Measurements from ENCODE around the gene SYNJ2.
A peak's percentile ranks its signal among the peaks of the same experiment; 100 is the strongest.
"Not testable (repeated sequence)": the region's sequence is repeated elsewhere in the genome, so short reads cannot be mapped to it uniquely, and the experiment has no call there.

SYNJ2 gene

GRCh38 chr6:157981395-157982101 is at the start of gene SYNJ2:
Gene SYNJ2, plus strand, starts transcription at chr6:157981863. Its CDS starts 99 bp downstream, at chr6:157981962.
- DNase-seq (ENCODE audit: low read depth): peak; percentile 77

GRCh38 chr6:157935786-157936185 is 45.9 kb upstream of the SYNJ2 start:
- DNase-seq (ENCODE audit: low read depth): no peak

GRCh38 chr6:157937318-157937717 is 44.3 kb upstream of the SYNJ2 start:
- DNase-seq (ENCODE audit: low read depth): no peak

- no peak for DNase-seq (ENCODE audit: low read depth)
These were observed 43.7 kb upstream of the SYNJ2 start for GRCh38 chr6:157937916-157938315.

GRCh38 chr6:157940375-157941036 is 41.2 kb upstream of the SYNJ2 start:
- not testable (repeated sequence) for DNase-seq (ENCODE audit: low read depth)

- DNase-seq (ENCODE audit: low read depth): no peak
These were observed 40.4 kb upstream of the SYNJ2 start for GRCh38 chr6:157941101-157941863.

- DNase-seq (ENCODE audit: low read depth): no peak
These were observed 39.3 kb upstream of the SYNJ2 start for GRCh38 chr6:157942351-157942750.

GRCh38 chr6:157943249-157943963 is 38.3 kb upstream of the SYNJ2 start:
- no peak for DNase-seq (ENCODE audit: low read depth)

- no peak for DNase-seq (ENCODE audit: low read depth)
These were observed 37.7 kb upstream of the SYNJ2 start for GRCh38 chr6:157943964-157944283.

GRCh38 chr6:157944983-157945931 is 36.4 kb upstream of the SYNJ2 start:
- peak; percentile 28 for DNase-seq (ENCODE audit: low read depth)

GRCh38 chr6:157946053-157946617 is 35.5 kb upstream of the SYNJ2 start:
- DNase-seq (ENCODE audit: low read depth): no peak

GRCh38 chr6:157946865-157947532 is 34.7 kb upstream of the SYNJ2 start:
- no peak for DNase-seq (ENCODE audit: low read depth)

GRCh38 chr6:157950899-157951298 is 30.8 kb upstream of the SYNJ2 start:
- not testable (repeated sequence) for DNase-seq (ENCODE audit: low read depth)

- DNase-seq (ENCODE audit: low read depth): no peak
These were observed 29.8 kb upstream of the SYNJ2 start for GRCh38 chr6:157951828-157952227.

- no peak for DNase-seq (ENCODE audit: low read depth)
These were observed 28.8 kb upstream of the SYNJ2 start for GRCh38 chr6:157952861-157953351.

GRCh38 chr6:157953580-157954091 is 28.0 kb upstream of the SYNJ2 start:
- no peak for DNase-seq (ENCODE audit: low read depth)

GRCh38 chr6:157954150-157955117 is 27.2 kb upstream of the SYNJ2 start:
- no peak for DNase-seq (ENCODE audit: low read depth)

- DNase-seq (ENCODE audit: low read depth): no peak
These were observed 26.0 kb upstream of the SYNJ2 start for GRCh38 chr6:157955675-157956074.

Data from stimulated activated CD8-positive, alpha-beta memory T cell treated with anti-CD3 and anti-CD28 coated beads, Interleukin-12 subunit alpha, Interleukin-12 subunit beta, amount 100 ng/mL, for 4 hours (primary cell).